ENCODE results near the gene RPL13A. TPM values are rescaled to one million over a fixed set of nuclear protein-coding genes. Genes with fewer than 3 reads are reported as not detected.
"Not testable (repeated sequence)": the region's sequence is repeated elsewhere in the genome, so short reads cannot be mapped to it uniquely, and the experiment has no call there.

The RPL13A gene
- 4,457 TPM for total RNA-seq

GRCh38 chr19:49487277-49488045 is at the start of gene RPL13A:
TSS of gene RPL13A (plus strand) at chr19:49487608. CDS start at chr19:49487630, 22 bp downstream.
- H3K9me3 ChIP-seq (ENCODE audit: low read depth, low read length) = no peaks in the 10 kb centered on the region
- no peaks in the 10 kb centered on the region for H3K27me3 ChIP-seq (ENCODE audit: insufficient read depth, low read length)
- H3K4me1 ChIP-seq (ENCODE audit: insufficient read depth, low read length) = peaks cover 31% of the 10 kb centered on the region
- H3K4me3 ChIP-seq (ENCODE audit: low read length) = peak within 1 kb of the TSS; percentile 90

- Histone ChIP-seq H3K27me3 (ENCODE audit: insufficient read depth, low read length) (peaks cover 87% of the 10 kb centered on the region), H3K4me1 (ENCODE audit: insufficient read depth, low read length) (peaks cover 26% of the 10 kb centered on the region), H3K9me3 (ENCODE audit: low read depth, low read length) (no peaks in the 10 kb centered on the region), H3K4me3 (ENCODE audit: low read length) (no peak overlapping the region)
Observed at GRCh38 chr19:49438261-49438660, 49.1 kb upstream of the RPL13A start.

GRCh38 chr19:49439836-49440235 is 47.6 kb upstream of the RPL13A start:
- H3K27me3 ChIP-seq (ENCODE audit: insufficient read depth, low read length) = peaks cover 73% of the 10 kb centered on the region
- peaks cover 34% of the 10 kb centered on the region for H3K4me1 ChIP-seq (ENCODE audit: insufficient read depth, low read length)
- no peak overlapping the region for H3K4me3 ChIP-seq (ENCODE audit: low read length)

GRCh38 chr19:49440439-49441209 is 46.8 kb upstream of the RPL13A start:
- H3K4me3 ChIP-seq (ENCODE audit: low read length) = no peak overlapping the region
- H3K4me1 ChIP-seq (ENCODE audit: insufficient read depth, low read length) = peaks cover 42% of the 10 kb centered on the region
- no peaks in the 10 kb centered on the region for H3K9me3 ChIP-seq (ENCODE audit: low read depth, low read length)
- peaks cover 65% of the 10 kb centered on the region for H3K27me3 ChIP-seq (ENCODE audit: insufficient read depth, low read length)

More at GRCh38 chr19:49439836-49440235, 47.6 kb upstream of the RPL13A start:
- H3K9me3 ChIP-seq (ENCODE audit: low read depth, low read length) = no peaks in the 10 kb centered on the region

- Histone ChIP-seq H3K4me3 (ENCODE audit: low read length) (no peak within 1 kb of the TSS), H3K27me3 (ENCODE audit: insufficient read depth, low read length) (peaks cover 57% of the 10 kb centered on the region), H3K9me3 (ENCODE audit: low read depth, low read length) (no peaks in the 10 kb centered on the region), H3K4me1 (ENCODE audit: insufficient read depth, low read length) (peaks cover 42% of the 10 kb centered on the region)
Observed at GRCh38 chr19:49441210-49441959, 46.0 kb upstream of the RPL13A start, which contains the start of gene SLC17A7. TSS of gene SLC17A7 (minus strand) at chr19:49441527. CDS start at chr19:49441379, 148 bp downstream.

- H3K27me3 ChIP-seq (ENCODE audit: insufficient read depth, low read length) = peaks cover 52% of the 10 kb centered on the region
- H3K4me1 ChIP-seq (ENCODE audit: insufficient read depth, low read length) = peaks cover 38% of the 10 kb centered on the region
- no peaks in the 10 kb centered on the region for H3K9me3 ChIP-seq (ENCODE audit: low read depth, low read length)
- no peak overlapping the region for H3K4me3 ChIP-seq (ENCODE audit: low read length)
Observed at GRCh38 chr19:49441960-49442350, 45.5 kb upstream of the RPL13A start.

GRCh38 chr19:49442354-49442753 is 45.1 kb upstream of the RPL13A start:
- Histone ChIP-seq H3K4me3 (ENCODE audit: low read length) (no peak overlapping the region), H3K27me3 (ENCODE audit: insufficient read depth, low read length) (peaks cover 49% of the 10 kb centered on the region), H3K9me3 (ENCODE audit: low read depth, low read length) (no peaks in the 10 kb centered on the region), H3K4me1 (ENCODE audit: insufficient read depth, low read length) (peaks cover 38% of the 10 kb centered on the region)

GRCh38 chr19:49442771-49443365 is 44.5 kb upstream of the RPL13A start:
- Histone ChIP-seq H3K4me1 (ENCODE audit: insufficient read depth, low read length) (peaks cover 38% of the 10 kb centered on the region), H3K27me3 (ENCODE audit: insufficient read depth, low read length) (peaks cover 43% of the 10 kb centered on the region), H3K4me3 (ENCODE audit: low read length) (peak overlapping the region; percentile 51), H3K9me3 (ENCODE audit: low read depth, low read length) (no peaks in the 10 kb centered on the region)

- H3K4me1 ChIP-seq (ENCODE audit: insufficient read depth, low read length) = peaks cover 38% of the 10 kb centered on the region
Observed at GRCh38 chr19:49443366-49444099, 43.9 kb upstream of the RPL13A start.

GRCh38 chr19:49444100-49444700 is 43.2 kb upstream of the RPL13A start:
- not testable (repeated sequence) for H3K4me3 ChIP-seq (ENCODE audit: low read length)
- H3K27me3 ChIP-seq (ENCODE audit: insufficient read depth, low read length) = peaks cover 30% of the 10 kb centered on the region
- H3K4me1 ChIP-seq (ENCODE audit: insufficient read depth, low read length) = peaks cover 38% of the 10 kb centered on the region

More at GRCh38 chr19:49443366-49444099, 43.9 kb upstream of the RPL13A start:
- Histone ChIP-seq H3K4me3 (ENCODE audit: low read length) (peak overlapping the region; percentile 51), H3K27me3 (ENCODE audit: insufficient read depth, low read length) (peaks cover 37% of the 10 kb centered on the region), H3K9me3 (ENCODE audit: low read depth, low read length) (no peaks in the 10 kb centered on the region)

GRCh38 chr19:49445997-49446396 is 41.4 kb upstream of the RPL13A start:
- H3K4me3 ChIP-seq (ENCODE audit: low read length) = no peak overlapping the region
- H3K4me1 ChIP-seq (ENCODE audit: insufficient read depth, low read length) = peaks cover 49% of the 10 kb centered on the region
- peaks cover 13% of the 10 kb centered on the region for H3K27me3 ChIP-seq (ENCODE audit: insufficient read depth, low read length)

More at GRCh38 chr19:49444100-49444700, 43.2 kb upstream of the RPL13A start:
- H3K9me3 ChIP-seq (ENCODE audit: low read depth, low read length) = not testable (repeated sequence)

GRCh38 chr19:49447485-49448431 is 39.6 kb upstream of the RPL13A start:
- H3K4me1 ChIP-seq (ENCODE audit: insufficient read depth, low read length) = peaks cover 54% of the 10 kb centered on the region
- H3K4me3 ChIP-seq (ENCODE audit: low read length) = no peak overlapping the region
- no peaks in the 10 kb centered on the region for H3K27me3 ChIP-seq (ENCODE audit: insufficient read depth, low read length)
- H3K9me3 ChIP-seq (ENCODE audit: low read depth, low read length) = no peaks in the 10 kb centered on the region

More at GRCh38 chr19:49445997-49446396, 41.4 kb upstream of the RPL13A start:
- no peaks in the 10 kb centered on the region for H3K9me3 ChIP-seq (ENCODE audit: low read depth, low read length)

- Histone ChIP-seq H3K4me1 (ENCODE audit: insufficient read depth, low read length) (peaks cover 49% of the 10 kb centered on the region), H3K4me3 (ENCODE audit: low read length) (no peak overlapping the region), H3K27me3 (ENCODE audit: insufficient read depth, low read length) (no peaks in the 10 kb centered on the region), H3K9me3 (ENCODE audit: low read depth, low read length) (no peaks in the 10 kb centered on the region)
Observed at GRCh38 chr19:49448432-49448786, 39.0 kb upstream of the RPL13A start.
